ENCODE results near the gene LPCAT2.

The LPCAT2 gene

DNA sequence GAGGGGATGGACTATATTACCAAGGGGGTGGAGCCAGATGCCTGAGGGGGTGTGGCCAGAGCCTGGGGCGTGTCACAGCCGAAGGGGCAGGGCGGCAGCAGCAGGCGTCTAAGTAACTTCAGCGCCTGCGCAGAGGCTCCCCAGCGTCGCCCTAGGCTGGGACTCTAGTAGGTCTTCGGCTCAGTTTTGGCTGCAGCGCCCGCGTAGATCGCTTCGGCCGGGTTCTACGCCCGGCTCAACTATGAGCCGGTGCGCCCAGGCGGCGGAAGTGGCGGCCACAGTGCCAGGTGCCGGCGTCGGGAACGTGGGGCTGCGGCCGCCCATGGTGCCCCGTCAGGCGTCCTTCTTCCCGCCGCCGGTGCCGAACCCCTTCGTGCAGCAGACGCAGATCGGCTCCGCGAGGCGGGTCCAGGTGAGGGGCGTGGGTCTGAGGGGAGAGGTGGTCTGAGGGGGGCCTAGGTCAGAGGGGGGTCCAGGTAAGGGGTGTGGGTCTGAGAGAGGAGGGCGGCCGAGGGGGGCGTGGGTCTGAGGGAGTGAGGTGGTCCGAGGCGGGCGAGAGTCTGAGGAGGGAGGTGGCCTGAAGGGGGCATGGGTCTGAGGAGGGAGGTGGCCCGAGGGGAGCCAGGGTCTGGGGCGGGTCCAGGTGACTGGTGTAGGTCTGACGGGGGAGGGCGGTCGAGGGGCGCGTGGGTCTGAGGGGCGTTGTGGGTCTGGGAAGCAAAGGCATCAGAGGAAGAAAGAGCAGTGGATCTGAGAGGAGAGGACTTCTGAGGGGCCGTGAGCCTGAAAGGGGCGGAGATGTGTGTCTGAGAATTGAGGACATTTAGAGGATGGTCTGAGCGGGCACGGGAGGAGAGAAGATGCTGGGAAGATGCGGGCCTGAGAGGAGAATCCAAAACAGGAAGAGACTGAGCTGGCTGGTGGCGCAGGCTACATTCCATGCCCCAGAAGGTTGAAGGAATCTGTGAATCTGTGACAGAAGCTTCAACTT lies at the start of gene LPCAT2:
LPCAT2 (plus strand) TSS at position 132 of the 991 bp plus-strand sequence; CDS start at position 242, 110 bp downstream.
- DNase-seq (ENCODE audit: low spot score), result peak; percentile 96

GRCh38 chr16:55462241-55462640 lies 46.6 kb upstream of the LPCAT2 start:
- no peak for DNase-seq (ENCODE audit: low spot score)

DNA sequence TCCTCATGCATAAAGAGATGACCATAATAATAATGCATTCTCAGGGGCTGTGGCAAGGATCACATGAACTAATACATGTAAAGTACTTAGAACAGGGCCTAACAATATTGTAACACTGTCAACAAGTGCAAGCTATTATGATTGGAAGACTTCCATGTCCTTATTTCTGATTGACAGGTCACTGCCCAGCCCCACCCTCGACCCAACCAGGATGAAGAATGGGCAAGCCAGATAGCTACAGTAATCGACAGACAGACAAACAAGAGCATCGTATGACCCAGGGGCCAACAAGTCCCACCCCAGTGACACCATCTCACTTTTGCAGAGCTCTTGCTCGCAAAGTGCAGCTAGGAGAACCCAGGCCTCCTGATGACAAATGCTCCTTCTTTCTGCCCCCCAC lies 44.5 kb upstream of the LPCAT2 start:
- DNase-seq (ENCODE audit: low spot score), result no peak

DNA sequence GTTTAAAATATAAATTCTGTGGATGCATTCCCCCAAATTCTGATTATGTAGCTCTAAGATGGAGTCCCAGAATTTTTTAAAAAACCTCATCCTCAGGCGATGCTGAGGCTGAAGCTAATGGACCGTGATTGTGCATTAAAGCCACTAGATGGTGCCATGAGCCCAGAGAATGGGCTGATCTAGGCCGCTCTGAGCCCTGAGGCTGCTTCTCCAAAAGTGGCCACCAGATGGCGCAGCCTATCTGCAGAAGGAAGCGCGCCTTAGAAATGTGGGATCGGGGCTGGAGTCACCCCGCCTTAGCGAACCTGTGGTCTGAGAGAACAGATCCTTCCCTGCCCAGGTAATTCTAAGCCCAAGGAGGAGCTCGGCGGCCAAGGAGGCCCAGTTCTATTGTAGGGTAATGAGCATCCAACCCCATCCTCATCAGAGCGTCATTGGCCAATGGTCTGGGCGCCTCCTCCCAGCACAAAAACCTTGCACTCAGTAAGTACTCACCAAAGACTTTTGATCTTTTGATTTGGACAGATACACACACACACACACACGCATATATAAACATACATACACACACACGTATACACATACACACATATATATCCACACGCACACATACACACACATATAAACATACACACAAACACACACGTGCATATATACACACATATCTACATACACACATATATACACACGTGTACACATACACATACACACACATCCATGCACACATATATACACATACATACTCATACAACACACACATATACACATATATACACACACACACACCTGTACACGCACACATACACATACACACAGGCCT lies 43.6 kb upstream of the LPCAT2 start:
- DNase-seq (ENCODE audit: low spot score), result peak; percentile 88

DNA sequence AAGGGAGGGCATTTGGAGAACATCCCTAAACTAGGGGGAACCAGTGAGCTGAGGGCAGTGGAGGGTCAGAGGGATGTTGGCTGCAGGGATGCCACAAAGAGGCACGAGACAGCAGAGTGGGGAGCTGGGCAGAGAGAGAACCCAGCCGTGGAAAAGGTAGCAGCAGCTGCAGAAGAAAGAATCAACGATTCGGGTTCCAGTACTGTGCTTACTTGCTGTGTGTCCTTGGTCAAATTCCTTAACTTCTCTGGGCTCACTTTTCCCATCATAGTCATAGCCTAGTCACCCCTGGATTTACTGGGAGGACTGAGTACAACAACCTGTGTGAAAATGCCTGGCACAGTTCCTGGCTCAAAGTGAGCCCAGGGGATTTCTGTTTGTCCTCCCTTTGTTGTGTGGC lies 42.7 kb upstream of the LPCAT2 start:
- no peak for DNase-seq (ENCODE audit: low spot score)

DNA sequence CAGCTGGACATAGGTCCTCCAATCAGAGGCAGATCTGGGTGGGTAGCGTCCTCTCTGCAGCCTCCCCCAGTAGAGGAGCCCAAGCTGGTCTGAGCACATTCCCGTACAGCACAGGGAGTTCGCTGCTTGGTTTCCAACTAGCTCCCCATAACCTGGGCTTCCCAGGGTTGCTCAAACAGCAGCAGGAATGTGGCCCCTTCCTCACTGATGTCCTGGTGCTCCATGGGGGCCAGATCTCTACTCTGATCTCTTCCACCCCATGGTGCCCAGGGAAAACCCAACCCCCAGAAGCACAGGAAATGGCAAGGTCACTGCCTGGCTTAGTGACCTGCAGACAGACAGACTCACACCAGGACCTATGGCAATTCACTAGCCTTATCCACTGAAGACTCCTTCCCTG lies 41.0 kb upstream of the LPCAT2 start:
- no peak for DNase-seq (ENCODE audit: low spot score)

GRCh38 chr16:55468352-55468990 lies 40.4 kb upstream of the LPCAT2 start:
- DNase-seq (ENCODE audit: low spot score), result no peak

DNA sequence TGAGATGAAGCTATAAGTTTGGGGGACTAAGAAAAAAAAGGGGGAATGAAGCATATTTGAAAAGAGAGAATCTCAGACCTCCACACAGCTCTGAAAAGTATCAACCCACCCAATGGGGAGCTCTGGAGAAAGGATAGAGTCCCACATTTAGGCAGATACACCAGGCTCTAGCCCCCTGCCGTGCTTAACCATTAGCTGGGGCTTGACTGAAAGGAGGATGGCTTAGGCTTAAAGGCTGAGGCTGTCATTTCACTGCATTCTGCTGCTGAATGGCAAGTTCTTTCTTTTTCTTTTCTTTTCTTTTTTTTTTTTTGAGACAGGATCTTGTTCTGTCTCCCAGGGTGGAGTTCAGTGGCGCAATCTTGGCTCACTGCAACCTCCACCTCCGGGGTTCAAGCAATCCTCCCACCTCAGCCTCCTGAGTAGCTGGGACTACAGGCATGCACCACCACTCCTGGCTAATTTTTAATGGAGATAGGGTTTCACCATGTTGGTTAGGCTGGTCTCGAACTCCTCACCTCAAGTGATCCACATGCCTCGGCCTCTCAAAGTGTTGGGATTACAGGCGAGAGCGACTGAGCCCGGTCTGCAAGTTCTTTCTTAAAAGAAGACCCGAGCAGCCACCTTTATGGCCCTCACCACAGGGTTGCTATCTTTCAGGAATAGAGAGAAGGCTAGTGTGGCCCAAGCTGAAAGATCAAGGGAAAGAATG lies 38.9 kb upstream of the LPCAT2 start:
- DNase-seq (ENCODE audit: low spot score), result no peak

- peak; percentile 46 for DNase-seq (ENCODE audit: low spot score)
These were observed 38.1 kb upstream of the LPCAT2 start for GRCh38 chr16:55470533-55471371.

DNA sequence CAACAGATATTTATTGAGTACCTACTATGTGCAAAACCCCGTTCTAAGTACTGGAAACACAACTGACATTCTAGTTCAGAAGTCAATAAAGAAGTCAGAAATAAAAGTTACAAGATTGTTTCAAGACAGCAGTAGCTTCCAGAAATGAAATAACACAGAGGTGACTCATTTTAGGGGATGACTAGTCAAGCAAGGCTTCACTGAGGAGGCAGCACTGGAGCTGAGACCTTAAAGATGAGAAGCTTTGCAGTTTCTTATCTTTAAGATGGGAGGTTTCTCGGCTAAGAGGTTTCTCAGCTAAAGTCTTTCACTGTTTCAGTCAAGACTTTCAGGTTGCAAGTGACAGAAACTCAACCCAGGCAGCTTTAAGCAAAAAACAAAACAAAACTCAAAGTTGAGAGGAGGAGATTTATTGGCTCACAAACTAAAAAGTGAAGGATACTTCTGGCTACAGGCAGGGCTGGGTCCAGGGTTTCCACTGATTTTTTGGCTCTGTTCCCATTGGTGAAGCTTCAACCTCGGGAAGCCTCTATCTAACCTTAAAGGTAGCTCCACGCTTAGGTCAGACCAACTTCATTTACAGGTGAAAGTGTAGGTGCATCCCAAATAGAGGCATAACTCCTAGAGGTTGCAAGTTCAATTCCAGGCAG lies 37.3 kb upstream of the LPCAT2 start:
- peak; percentile 57 for DNase-seq (ENCODE audit: low spot score)

DNA sequence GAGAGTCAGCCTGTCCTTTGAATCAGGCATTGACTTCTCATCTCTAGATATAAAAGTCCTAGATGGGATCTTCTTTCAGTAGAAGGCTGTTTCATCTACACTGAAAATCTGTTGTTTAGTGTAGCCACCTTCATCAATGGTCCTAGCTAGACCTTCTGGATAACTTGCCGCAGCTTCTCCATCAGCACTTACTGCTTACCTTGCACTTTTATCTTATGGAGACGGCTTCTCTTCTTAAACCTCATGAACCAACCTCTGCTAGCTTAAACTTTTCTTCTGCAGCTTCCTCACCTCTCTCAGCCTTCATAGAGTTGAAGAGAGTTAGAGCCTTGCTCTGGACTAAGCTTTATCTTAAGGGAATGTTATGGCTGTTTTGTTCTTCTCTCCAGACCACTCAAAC lies 35.3 kb upstream of the LPCAT2 start:
- no peak for DNase-seq (ENCODE audit: low spot score)

DNA sequence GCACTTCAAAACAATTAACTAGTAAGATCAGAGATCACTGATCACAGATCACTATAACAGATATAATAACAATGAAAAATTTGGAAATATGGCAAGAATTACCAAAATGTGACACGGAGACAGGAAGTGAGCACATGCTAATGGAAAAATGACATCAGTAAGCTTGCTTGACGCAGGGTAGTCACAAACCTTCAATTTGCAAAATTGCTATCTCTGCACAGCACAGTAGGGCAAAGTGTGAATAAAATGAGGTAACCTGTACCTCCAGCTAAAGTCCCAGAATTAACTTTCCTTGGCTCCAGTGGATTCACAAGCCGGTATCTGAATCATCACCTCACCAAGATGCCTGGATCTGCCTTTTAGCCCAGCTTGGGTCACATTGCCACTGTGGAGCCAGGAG lies 34.1 kb upstream of the LPCAT2 start:
- no peak for DNase-seq (ENCODE audit: low spot score)

DNA sequence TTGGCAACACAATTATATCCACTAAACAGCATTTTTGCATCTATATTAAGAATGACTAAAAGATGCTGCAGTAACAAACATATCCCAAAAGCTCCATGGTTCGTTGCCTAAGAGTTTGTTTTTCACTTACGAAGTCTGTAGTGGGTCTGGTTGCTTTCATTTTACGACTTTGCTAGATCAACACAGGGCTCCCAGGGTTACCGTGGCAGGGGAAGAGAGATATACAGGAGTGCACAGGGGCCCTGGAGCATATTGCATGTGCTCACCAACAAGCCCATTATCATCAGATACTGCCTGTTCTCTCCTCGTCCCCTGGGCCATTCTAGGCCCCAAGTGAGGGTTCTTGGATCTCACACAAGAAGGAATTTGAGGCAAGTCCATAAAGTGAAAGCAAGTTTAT lies 33.0 kb upstream of the LPCAT2 start:
- no peak for DNase-seq (ENCODE audit: low spot score)

- DNase-seq (ENCODE audit: low spot score), result no peak
These were observed 32.0 kb upstream of the LPCAT2 start for GRCh38 chr16:55476625-55477533.

DNA sequence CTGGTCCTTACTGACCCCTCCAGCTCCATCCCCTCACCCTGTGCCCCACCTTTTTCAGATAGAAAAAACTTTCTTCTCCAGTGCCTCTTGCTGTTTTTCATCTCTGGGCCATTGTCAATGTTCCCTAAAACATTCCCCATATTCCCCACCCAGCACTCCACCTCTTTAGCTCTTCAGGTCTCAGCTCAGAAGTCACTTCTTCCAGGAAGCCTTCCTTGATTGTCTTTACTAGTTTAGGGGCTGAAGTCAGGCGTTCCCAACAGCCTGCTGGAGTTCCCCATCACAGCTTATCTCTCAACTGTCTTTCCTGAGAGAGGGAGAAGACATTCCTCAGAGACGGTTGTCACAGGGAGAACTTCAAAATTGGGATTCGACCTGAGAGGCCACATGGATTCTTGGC lies 31.1 kb upstream of the LPCAT2 start:
- no peak for DNase-seq (ENCODE audit: low spot score)

DNA sequence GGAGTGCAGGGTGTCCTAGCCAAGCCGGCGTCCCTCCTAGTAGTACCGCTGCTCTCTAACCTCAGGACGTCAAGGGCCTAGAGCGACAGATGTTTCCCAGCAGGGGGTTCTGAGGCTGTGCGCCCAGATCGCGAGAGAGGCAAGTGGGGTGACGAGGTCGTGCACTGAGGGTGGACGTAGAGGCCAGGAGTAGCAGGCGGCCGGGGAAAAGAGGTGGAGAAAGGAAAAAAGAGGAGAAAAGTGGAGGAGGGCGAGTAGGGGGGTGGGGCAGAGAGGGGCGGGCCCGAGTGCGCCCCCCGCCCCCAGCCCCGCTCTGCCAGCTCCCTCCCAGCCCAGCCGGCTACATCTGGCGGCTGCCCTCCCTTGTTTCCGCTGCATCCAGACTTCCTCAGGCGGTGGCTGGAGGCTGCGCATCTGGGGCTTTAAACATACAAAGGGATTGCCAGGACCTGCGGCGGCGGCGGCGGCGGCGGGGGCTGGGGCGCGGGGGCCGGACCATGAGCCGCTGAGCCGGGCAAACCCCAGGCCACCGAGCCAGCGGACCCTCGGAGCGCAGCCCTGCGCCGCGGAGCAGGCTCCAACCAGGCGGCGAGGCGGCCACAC lies 29.9 kb upstream of the LPCAT2 start, which contains the start of gene MMP2:
MMP2 (plus strand) TSS at position 372 of the 603 bp plus-strand sequence. CDS start 282 bp downstream, outside the sequence.
- DNase-seq (ENCODE audit: low spot score), result peak; percentile 86

- no peak for DNase-seq (ENCODE audit: low spot score)
These were observed 29.3 kb upstream of the LPCAT2 start for GRCh38 chr16:55479430-55480140.

- DNase-seq (ENCODE audit: low spot score), result peak; percentile 91
These were observed 28.6 kb upstream of the LPCAT2 start for GRCh38 chr16:55480228-55480655.
